B cell (primary cell): ENCODE data around the gene RIN3. TPM values are rescaled to one million over a fixed set of nuclear protein-coding genes. Genes with fewer than 3 reads are reported as not detected.

Experiments used
- ATAC-seq: fragments of 200-7000 bp; cut with Tn5 transposase; one replicate; pipeline ENCODE4 v1.10.0; 2021; ENCODE audit warnings: low read depth, mild to moderate bottlenecking, moderate number of reproducible peaks, moderate library complexity
- CTCF ChIA-PET: fragments of 350-600 bp; sonication (Branson Sonifier 250); formaldehyde crosslinking; loops from one replicate; lab custom pipeline; 2021; ENCODE audit warnings: antibody characterized with exemption, inconsistent platforms; lab: Charles Lee
- POLR2A ChIA-PET: fragments of 350-600 bp; sonication (Branson Sonifier 250); formaldehyde crosslinking; loops from one replicate; lab custom pipeline; 2021; ENCODE audit warnings: antibody characterized with exemption; lab: Charles Lee
- DNase-seq: peaks from one replicate; pipeline ENCODE4 v3.0.0; 2013
- H2AFZ ChIP-seq: 2 replicates; pipeline ENCODE4 v1.6.1; 2012; ENCODE audit warnings: mild to moderate bottlenecking, low read depth, low read length; ENCODE audit not compliant: insufficient read depth, poor library complexity, severe bottlenecking
- H3K27ac ChIP-seq, 2 donors: 1 replicate in 1 of 2; 2 replicates in 1 of 2; pipeline ENCODE4 v1.5.1; 2012 to 2013; ENCODE audit warnings: low read length in 2 of 2, mild to moderate bottlenecking in 2 of 2, moderate library complexity in 1 of 2
- H3K27me3 ChIP-seq, 4 experiments: fragments of 200-600 bp in 1 of 4; sonication (generic) in 1 of 4; replicated peaks in 1 of 4; 1 replicate in 2 of 4; 2 replicates in 2 of 4; pipeline versions ENCODE4 v1.6.1 to v1.7.0; 2013 to 2016; ENCODE audit warnings: low read length in 3 of 4, mild to moderate bottlenecking in 2 of 4, mixed read lengths in 1 of 4, moderate library complexity in 1 of 4; ENCODE audit not compliant: insufficient read depth in 4 of 4, control insufficient read depth in 3 of 4; ENCODE audit errors: control extremely low read depth in 1 of 4
- H3K36me3 ChIP-seq, 2 experiments: replicated peaks in 1 of 2; 1 replicate in 1 of 2; 2 replicates in 1 of 2; pipeline versions ENCODE4 v1.6.1 to v1.7.1; 2013; ENCODE audit warnings: low read length in 1 of 2; ENCODE audit not compliant: insufficient read depth in 2 of 2, control insufficient read depth in 1 of 2; ENCODE audit errors: control extremely low read depth in 1 of 2, extremely low read depth in 1 of 2
- H3K4me1 ChIP-seq, 2 donors: fragments of 200-600 bp in 1 of 2; sonication (generic) in 1 of 2; 1 replicate in 1 of 2; 2 replicates in 1 of 2; pipeline versions ENCODE4 v1.5.1 to v1.6.1; 2013 to 2017; ENCODE audit warnings: low read length in 2 of 2; ENCODE audit not compliant: control insufficient read depth in 2 of 2, insufficient read depth in 2 of 2
- H3K4me2 ChIP-seq: replicated peaks from 2 replicates; pipeline ENCODE3; 2012; ENCODE audit warnings: mild to moderate bottlenecking, low read depth, low read length; ENCODE audit not compliant: poor library complexity, severe bottlenecking
- H3K4me3 ChIP-seq, 5 experiments: fragments of 200-600 bp in 1 of 5; sonication (generic) in 1 of 5; 1 replicate in 3 of 5; 2 replicates in 2 of 5; pipeline versions ENCODE4 v1.5.1 to v1.7.0; 2011 to 2016; ENCODE audit warnings: low read length in 4 of 5, mild to moderate bottlenecking in 4 of 5, low read depth in 2 of 5, control low read depth in 1 of 5, moderate library complexity in 1 of 5; ENCODE audit not compliant: insufficient read depth in 1 of 5; ENCODE audit errors: control extremely low read depth in 1 of 5, extremely low read depth in 1 of 5
- H3K79me2 ChIP-seq: fragments of 200-600 bp; sonication (generic); one replicate; pipeline ENCODE4 v1.6.0; 2016; ENCODE audit warnings: low read length; ENCODE audit not compliant: control insufficient read depth, insufficient read depth
- H3K9ac ChIP-seq: fragments of 200-600 bp; sonication (generic); 2 replicates; pipeline ENCODE4 v1.6.1; 2017; ENCODE audit warnings: mild to moderate bottlenecking, low read length, moderate library complexity
- H3K9me3 ChIP-seq, 3 donors: one replicate each; pipeline versions ENCODE4 v1.6.1 to v1.7.1; 2013; ENCODE audit warnings: low read length in 2 of 3; ENCODE audit not compliant: control insufficient read depth in 2 of 3, insufficient read depth in 1 of 3; ENCODE audit errors: control extremely low read depth in 1 of 3
- H4K20me1 ChIP-seq: 2 replicates; pipeline ENCODE4 v1.6.0; 2012; ENCODE audit warnings: mild to moderate bottlenecking, low read length; ENCODE audit not compliant: insufficient read depth, control insufficient read depth, poor library complexity, severe bottlenecking
- H3K27ac Mint-ChIP-seq: one replicate; pipeline ENCODE4 v1.8.0; 2021; ENCODE audit warnings: mixed read lengths
- H3K27me3 Mint-ChIP-seq: one replicate; pipeline ENCODE4 v1.8.0; 2021; ENCODE audit warnings: mixed read lengths
- H3K4me1 Mint-ChIP-seq: one replicate; pipeline ENCODE4 v1.8.0; 2021; ENCODE audit warnings: mixed read lengths
- H3K4me3 Mint-ChIP-seq: one replicate; pipeline ENCODE4 v1.8.0; 2021; ENCODE audit warnings: mixed read lengths
- H3K9me3 Mint-ChIP-seq: one replicate; pipeline ENCODE4 v1.8.0; 2022; ENCODE audit warnings: mixed read lengths; ENCODE audit not compliant: insufficient read depth
- EZH2 ChIP-seq: IDR thresholded peaks from 2 replicates; pipeline ENCODE4 v1.6.1; 2012; ENCODE audit warnings: borderline replicate concordance, low read depth, mild to moderate bottlenecking, moderate library complexity, low read length; ENCODE audit not compliant: insufficient read depth, poor library complexity, severe bottlenecking
- WGBS: methylation state at CpG from one replicate; pipeline ENCODE4 v1.1.5; 2013; ENCODE audit warnings: missing lambda C conversion rate; ENCODE audit not compliant: insufficient coverage; 5-methylcytosine and 5-hydroxymethylcytosine counted together
- intact Hi-C: fragments of 100-400 bp; cut with micrococcal nuclease; formaldehyde crosslinking; loops from one replicate; pipeline ENCODE4 v1.10.0; 2022
- polyA plus RNA-seq: library from polyadenylated mRNA; depleted of rRNA; stranded (reverse); fragments of >200 nt; gene quantifications from 2 replicates; pipeline ENCODE4 v1.2.3, GENCODE V29; 2012
- total RNA-seq, 2 donors: library from RNA; stranded (reverse); fragments of 120-200 nt in 1 of 2; gene quantifications; 1 replicate in 1 of 2; 2 replicates in 1 of 2; pipeline versions ENCODE4 v1.2.3 to v1.2.4, GENCODE V29; 2013 to 2022
- TF ChIP-seq, protein P1 (sequence below): fragments of 200-600 bp; IDR thresholded peaks from one replicate; pipeline ENCODE4 v1.8.0; 2022; ENCODE audit warnings: antibody characterized with exemption, mild to moderate bottlenecking

The RIN3 gene
- total and polyA plus RNA-seq, 2 donors (not counting 1 experiment from before 2014, with no cell fraction given): 62.1 to 123 TPM

GRCh38 chr14:92490239-92490959, 23.2 kb upstream of the RIN3 start:
- WGBS: 87% methylated on average over 14 of the region's 17 CpGs
- Histone ChIP-seq H3K27me3 (peaks cover 0 to 12% (median 0%) of the 10 kb centered on the region in 4 experiments), H3K9ac (no peak overlapping the region), H3K9me3 (no peaks in the 10 kb centered on the region), H3K4me2 (no peak overlapping the region), H3K4me3 (no peak overlapping the region), H2AFZ (no peak overlapping the region), H3K79me2 (no peaks in the 10 kb centered on the region), H3K27ac (no peak overlapping the region), H3K4me1 (peaks cover 0 to 4% of the 10 kb centered on the region in 2 donors), H4K20me1 (no peaks in the 10 kb centered on the region), H3K36me3 (no peaks in the 10 kb centered on the region)
- intact Hi-C loops: no loop called here
- POLR2A ChIA-PET: no interaction called here
- Mint-ChIP-seq H3K27ac (no peak overlapping the region), H3K4me3 (no peak overlapping the region), H3K4me1 (peaks cover 8% of the 10 kb centered on the region), H3K27me3 (peaks cover 20% of the 10 kb centered on the region), H3K9me3 (no peaks in the 10 kb centered on the region)
- ATAC-seq: no peak
- CTCF ChIA-PET: no interaction called here
- no peak for DNase-seq
- TF ChIP-seq EZH2: no peak
- TF ChIP-seq, protein P1, sequence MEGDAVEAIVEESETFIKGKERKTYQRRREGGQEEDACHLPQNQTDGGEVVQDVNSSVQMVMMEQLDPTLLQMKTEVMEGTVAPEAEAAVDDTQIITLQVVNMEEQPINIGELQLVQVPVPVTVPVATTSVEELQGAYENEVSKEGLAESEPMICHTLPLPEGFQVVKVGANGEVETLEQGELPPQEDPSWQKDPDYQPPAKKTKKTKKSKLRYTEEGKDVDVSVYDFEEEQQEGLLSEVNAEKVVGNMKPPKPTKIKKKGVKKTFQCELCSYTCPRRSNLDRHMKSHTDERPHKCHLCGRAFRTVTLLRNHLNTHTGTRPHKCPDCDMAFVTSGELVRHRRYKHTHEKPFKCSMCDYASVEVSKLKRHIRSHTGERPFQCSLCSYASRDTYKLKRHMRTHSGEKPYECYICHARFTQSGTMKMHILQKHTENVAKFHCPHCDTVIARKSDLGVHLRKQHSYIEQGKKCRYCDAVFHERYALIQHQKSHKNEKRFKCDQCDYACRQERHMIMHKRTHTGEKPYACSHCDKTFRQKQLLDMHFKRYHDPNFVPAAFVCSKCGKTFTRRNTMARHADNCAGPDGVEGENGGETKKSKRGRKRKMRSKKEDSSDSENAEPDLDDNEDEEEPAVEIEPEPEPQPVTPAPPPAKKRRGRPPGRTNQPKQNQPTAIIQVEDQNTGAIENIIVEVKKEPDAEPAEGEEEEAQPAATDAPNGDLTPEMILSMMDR: no peak

GRCh38 chr14:92491782-92492181, 21.8 kb upstream of the RIN3 start:
- Mint-ChIP-seq H3K27me3 (peaks cover 15% of the 10 kb centered on the region), H3K4me3 (no peak overlapping the region), H3K27ac (no peak overlapping the region), H3K4me1 (peaks cover 8% of the 10 kb centered on the region), H3K9me3 (no peaks in the 10 kb centered on the region)
- no peaks in the 10 kb centered on the region for H3K9me3 ChIP-seq
- H3K79me2 ChIP-seq: no peaks in the 10 kb centered on the region
- no peak overlapping the region for H3K9ac ChIP-seq
- POLR2A ChIA-PET: no interaction called here
- DNase-seq (no peak), ATAC-seq (no peak)
- H3K4me1 ChIP-seq: peaks cover 0 to 4% of the 10 kb centered on the region in 2 donors
- H3K27me3 ChIP-seq: peaks cover 0 to 3% (median 0%) of the 10 kb centered on the region in 4 experiments
- no peaks in the 10 kb centered on the region for H4K20me1 ChIP-seq
- no peaks in the 10 kb centered on the region for H3K36me3 ChIP-seq
- no peak overlapping the region for H2AFZ ChIP-seq
- CTCF ChIA-PET: interaction anchor here (0.7 kb wide), 1 partner anchor 291 kb away, joined by 3 read pairs; no protein-coding TSS in a partner anchor
- TF ChIP-seq, protein P1: no peak
- no peak for TF ChIP-seq EZH2
- H3K4me2 ChIP-seq: no peak overlapping the region
- WGBS: 90% methylated on average over 8 of the region's 8 CpGs
- no peak overlapping the region for H3K4me3 ChIP-seq
- H3K27ac ChIP-seq: no peak overlapping the region
- intact Hi-C loops: no loop called here
